COLO668 (cell line): ENCODE measurements around the gene SINHCAF.
"Not testable (repeated sequence)": the region's sequence is repeated elsewhere in the genome, so short reads cannot be mapped to it uniquely, and the experiment has no call there.

Source experiments
- DNase-seq: peaks from one replicate; lab custom pipeline; 2025; ENCODE audit not compliant: unreplicated experiment; lab: John Stamatoyannopoulos, UW

Gene SINHCAF, protein sequence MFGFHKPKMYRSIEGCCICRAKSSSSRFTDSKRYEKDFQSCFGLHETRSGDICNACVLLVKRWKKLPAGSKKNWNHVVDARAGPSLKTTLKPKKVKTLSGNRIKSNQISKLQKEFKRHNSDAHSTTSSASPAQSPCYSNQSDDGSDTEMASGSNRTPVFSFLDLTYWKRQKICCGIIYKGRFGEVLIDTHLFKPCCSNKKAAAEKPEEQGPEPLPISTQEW

DNA sequence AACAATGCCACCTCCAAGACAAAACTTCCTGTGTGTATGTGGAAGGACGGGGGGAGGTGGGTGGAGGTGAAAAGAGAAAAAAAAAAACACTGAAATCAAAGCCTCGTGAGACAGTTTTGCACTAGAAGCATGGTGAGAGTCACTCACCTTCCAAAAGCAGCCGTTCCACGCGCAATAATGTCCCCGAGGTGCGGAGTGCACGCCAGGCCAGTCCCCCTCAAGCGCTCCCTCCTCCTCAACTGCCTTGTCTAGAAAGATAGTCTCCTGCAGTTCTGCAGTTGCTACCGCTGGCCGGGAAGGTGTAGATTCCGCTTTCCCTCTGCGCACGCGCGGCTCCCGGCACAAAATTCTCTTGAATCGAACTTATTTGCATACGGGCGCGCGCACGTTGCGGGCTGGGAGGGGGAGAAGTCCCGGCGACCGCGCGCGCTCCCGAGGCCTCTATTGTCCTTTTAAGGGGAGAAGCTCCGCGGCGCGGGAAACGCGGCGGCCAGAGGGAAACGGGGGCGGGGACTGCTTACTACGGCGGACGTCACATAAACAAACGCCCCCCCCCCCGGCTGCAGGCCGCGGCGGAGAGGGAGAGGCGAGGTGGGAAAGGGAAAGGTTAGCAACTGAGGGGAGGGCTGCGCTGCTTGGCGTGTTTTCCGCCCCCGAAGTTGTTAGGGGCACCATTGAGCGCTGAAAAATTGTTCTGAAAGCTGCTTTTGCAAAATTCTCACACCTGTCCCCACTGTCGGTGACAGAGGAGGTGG is at the start of gene SINHCAF:
Gene SINHCAF, minus strand, starts transcription at position 274 of the 755 bp plus-strand sequence. CDS start 27,946 bp downstream, outside the sequence.
- peak; percentile 99 for DNase-seq

- not testable (repeated sequence) for DNase-seq
These were observed 49.5 kb upstream of the SINHCAF start for GRCh38 chr12:31375422-31375821.

- no peak for DNase-seq
These were observed 45.3 kb upstream of the SINHCAF start for GRCh38 chr12:31371256-31371620.

DNA sequence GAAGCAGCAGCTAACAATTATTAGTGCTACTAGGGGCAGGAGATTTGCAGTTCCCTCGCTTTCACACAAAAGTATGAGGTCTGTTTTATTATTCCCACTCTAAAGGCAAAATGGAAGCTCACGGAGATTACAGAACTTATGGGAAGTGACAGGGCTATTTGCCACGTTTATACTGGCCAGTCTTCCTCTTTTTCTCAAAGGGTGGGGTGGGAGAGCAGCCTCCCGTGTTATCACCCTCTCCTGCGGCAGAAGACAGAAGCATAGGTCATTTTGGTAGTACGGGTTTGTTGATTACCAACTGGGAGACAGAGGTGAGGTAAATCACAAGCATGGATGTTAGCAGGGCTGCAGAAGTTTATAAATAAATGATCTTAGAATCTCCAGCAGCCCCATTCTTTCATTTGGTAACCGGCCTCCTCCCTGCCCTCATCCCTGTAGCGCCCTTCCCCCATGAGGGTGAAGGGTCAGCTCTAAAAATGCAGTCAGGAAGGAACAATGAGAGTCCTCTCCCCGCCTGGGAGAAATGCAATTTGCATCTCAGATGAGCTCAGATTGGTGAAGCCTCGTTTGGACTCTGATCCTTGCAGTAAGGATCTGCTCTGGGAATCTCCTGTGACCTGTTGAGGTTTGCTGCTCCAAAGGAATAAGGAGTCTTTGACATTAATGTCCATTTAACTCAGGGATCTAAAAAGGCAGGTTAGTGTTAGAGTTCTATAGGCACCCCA is 44.7 kb upstream of the SINHCAF start:
- DNase-seq = peak; percentile 3

- DNase-seq = peak; percentile 45
These were observed 44.0 kb upstream of the SINHCAF start for GRCh38 chr12:31369712-31370521.

GRCh38 chr12:31368666-31369361 is 42.9 kb upstream of the SINHCAF start:
- DNase-seq = no peak

DNA sequence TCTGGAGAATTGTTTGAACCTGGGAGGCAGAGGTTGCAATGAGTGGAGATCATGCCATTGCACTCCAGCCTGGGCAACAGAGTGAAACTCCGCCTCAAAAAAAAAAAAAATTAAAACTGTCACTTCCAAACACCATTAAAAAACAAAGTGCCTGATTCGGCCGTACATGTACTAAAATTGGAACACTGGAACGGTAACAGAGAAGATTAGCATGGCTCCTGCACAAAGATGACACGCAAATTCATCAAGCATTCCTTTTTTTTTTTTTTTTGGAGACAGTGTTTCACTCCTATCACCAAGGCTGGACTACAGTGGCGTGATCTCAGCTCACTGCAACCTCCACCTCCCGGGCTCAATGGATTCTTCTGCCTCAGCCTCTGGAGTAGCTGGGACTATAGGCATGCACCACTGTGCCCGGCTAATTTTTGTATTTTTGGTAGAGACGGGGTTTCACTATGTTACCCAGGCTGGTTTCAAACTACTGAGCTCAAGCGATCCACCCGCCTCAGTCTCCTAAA is 40.2 kb upstream of the SINHCAF start:
- DNase-seq = no peak

- DNase-seq = no peak
These were observed 37.9 kb upstream of the SINHCAF start for GRCh38 chr12:31363831-31364230.

DNA sequence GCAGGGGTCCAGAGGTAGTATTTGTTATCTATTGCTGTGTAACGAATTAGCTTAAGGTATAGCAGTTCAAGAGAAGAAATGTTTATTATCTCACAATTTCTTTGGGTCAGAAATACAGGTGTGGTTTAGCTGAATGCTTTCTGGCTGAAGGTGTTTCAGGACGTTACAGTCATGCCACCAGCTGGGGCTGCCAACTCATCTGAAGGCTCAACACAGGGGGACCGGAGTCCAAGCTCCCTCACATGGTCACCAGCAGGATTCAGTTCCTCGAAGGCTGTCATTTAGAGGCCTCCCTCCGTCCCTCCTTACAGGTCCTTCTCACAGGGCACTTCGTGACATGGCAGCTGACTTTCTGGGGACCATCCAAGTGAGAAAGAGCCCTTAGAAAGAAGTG is 37.5 kb upstream of the SINHCAF start:
- no peak for DNase-seq

- peak; percentile 42 for DNase-seq
These were observed 36.9 kb upstream of the SINHCAF start for GRCh38 chr12:31362759-31363415.

- DNase-seq = peak; percentile 25
These were observed 36.3 kb upstream of the SINHCAF start for GRCh38 chr12:31362115-31362758.

- no peak for DNase-seq
These were observed 35.8 kb upstream of the SINHCAF start for GRCh38 chr12:31361730-31362114.

- DNase-seq = no peak
These were observed 29.8 kb upstream of the SINHCAF start for GRCh38 chr12:31355747-31356107.

DNA sequence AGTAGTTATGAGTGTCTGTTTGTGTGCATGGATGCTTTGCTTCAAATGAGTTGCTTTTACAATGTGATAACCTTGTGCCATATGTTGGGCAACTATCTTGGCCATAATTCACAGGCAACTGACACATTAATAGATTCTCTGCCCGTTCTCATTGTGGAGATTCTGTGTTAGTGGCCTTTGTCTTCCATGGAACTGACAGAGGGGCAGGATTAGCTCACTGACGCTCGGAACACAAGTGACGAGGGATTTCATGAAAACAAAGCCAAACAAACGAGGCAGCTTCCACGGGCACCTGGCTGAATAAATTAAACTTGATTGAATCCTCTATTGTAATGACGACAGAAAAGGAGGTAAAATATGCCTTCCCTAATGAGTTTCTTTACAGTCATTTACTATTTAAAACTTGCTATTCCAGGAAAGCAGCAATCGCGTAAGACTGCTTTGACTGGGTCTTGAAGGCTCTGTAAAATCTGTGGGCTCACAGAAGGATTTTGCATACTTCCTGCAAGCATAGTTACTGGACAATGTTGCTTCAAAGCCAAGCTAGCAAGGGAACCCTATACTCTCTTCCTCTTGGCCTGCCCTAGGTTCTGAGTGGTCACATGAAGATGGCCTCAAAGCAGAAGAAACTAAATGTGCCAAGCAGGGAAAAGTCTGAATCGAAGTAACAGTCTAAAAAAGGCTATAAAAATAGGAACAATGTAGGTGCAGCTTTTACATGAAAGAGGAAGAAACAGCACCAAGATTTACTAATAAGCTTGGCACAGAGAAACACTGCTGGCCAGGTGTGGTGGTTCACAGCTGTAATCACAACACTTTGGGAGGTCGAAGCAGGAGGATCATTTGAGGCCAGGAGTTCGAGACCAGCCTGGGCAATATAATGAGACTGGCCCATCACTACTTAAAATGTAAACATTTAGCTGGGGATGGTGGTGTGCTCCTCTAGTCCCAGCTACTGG is 28.1 kb upstream of the SINHCAF start:
- peak; percentile 62 for DNase-seq

- no peak for DNase-seq
These were observed 20.3 kb upstream of the SINHCAF start for GRCh38 chr12:31346267-31346666.

- no peak for DNase-seq
These were observed 17.2 kb upstream of the SINHCAF start for GRCh38 chr12:31343139-31343538.

DNA sequence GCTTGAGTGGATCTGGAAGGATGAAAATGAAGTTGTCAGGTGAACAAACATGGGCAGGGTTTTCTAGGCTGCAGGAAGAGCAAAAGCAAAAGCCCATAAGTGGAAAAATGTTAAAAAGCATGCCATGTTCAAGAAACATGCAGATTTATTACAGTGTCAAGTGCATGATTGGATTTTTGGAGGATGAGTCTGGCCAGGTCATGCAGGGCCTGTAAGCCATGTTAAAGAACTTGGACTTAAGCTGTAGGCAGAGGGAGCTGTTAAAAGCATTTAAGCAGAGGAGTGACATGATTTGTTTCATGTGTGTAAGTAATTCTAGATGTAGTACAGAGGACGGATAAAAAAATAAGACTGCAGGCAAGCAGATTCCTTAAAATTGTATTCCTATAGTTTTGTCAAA is 16.3 kb upstream of the SINHCAF start:
- no peak for DNase-seq
